OCI-LY1 (cell line): ENCODE measurements around the gene TNFRSF14.

ENCODE experiments used
- CTCF ChIP-seq: fragments of 200-600 bp; sonication (generic), shearing (Covaris generic); IDR thresholded peaks from 2 replicates; pipeline ENCODE4 v1.5.1; 2017; ENCODE audit warnings: mild to moderate bottlenecking, antibody characterized with exemption, low read length, moderate library complexity, mixed read lengths
- EZH2 ChIP-seq: fragments of 200-600 bp; sonication (generic), shearing (Covaris generic); IDR thresholded peaks from 2 replicates; pipeline ENCODE4 v1.8.0; 2017; ENCODE audit warnings: borderline replicate concordance, mixed run types, mild to moderate bottlenecking, antibody characterized with exemption, low read length, moderate library complexity, mixed read lengths

DNA sequence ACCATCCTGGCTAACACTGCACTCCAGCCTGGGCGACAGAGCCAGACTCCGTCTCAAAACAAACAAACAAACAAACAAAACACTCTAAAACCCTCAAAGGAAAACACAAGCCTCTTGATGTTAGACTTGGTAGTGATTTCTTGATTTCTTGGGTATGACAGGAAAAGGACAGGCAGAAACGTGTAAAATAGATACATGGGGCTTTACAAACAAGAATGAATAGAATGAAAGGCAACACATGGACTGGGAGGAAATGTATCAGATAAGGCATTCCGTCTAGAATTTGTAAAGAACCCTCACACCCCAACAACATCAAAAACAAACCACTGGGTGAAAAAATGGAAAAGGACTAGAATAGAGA lies 22.6 kb downstream of the TNFRSF14 start:
- no peak for TF ChIP-seq CTCF
- TF ChIP-seq EZH2, result no peak
